Measurements from ENCODE around the gene OSTF1.

The OSTF1 gene

GRCh38 chr9:75169623-75170022 is 81.3 kb downstream of the OSTF1 start:
- DNase-seq, result no peak

DNA sequence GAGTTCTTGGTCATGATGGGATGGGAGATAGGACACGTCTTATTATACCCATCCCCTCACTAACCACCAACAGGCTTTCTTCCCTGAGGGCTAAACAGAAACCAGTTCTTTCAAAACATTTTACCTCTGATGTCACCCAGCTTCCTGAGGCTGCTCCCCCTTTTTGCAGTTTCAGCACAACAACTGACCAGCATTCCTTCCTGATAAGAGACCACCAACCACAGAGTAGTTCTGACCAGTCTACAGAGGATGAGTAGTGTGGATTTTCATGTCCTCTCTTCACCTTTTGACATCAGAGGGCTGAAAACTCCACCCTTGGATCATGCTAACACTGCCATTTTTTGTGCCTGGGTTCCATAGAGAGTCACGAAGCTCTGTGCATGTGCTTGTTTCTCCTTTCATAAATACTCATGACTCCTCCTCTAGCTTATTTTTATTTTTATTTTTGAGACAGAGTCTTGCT is 82.6 kb downstream of the OSTF1 start:
- no peak for DNase-seq

DNA sequence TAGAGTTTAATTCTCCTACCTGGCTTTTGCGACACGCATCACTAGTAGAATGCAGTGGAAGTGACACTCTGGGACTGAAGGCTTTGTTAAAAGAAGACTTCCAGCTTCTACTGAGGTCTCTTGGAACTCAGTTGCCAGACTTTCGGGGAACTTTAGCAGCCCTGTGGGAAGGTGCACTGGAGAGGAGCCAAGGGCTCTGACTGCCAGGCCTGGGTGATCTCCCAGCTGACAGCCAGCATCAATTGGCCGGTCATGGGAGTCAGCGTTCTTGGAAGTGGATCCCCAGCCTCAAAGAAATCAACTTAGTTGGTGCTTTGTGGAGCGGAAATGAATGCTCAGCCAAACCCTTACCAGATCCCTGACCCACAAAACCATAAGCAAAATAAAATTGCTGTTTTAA is 87.1 kb downstream of the OSTF1 start:
- DNase-seq, result no peak

DNA sequence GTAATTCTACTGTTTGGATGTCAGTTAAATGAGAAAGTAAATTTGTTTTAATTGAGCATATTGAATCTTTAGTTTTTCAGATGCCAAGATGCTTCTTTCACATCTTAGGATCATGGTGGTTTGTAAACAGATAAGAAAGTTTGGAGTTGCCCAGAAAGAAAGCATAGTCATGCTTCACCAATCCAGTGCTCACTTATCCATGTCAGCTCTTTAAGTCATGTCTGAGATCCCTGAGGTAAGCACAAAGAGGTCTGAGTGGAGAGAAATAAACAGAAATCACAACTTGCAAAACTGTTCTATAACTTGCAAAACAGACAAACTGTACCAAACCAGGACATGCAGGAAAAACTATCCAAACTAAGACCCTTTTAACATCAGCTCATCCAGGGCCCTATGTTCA is 87.7 kb downstream of the OSTF1 start:
- DNase-seq, result no peak

GRCh38 chr9:75181750-75182149 is 93.4 kb downstream of the OSTF1 start:
- no peak for DNase-seq

GRCh38 chr9:75183306-75183705 is 95.0 kb downstream of the OSTF1 start:
- no peak for DNase-seq

DNA sequence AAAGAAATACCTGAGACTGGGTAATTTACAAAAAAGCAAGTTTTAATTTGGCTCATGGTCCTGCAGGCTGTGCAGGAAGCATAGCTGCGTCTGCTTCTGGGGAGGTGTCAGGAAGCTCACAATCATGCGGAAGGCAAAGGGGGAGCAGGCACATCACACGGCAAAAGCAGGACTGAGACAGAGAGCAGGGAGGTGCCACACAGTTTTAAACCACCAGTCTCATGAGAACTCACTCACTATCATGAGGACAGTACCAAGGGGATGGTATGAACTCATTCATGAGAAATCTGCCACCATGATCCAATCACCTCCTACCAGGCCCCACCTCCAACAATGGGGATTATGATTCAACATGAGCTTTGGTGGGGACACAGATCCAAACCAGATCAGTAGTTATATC is 96.2 kb downstream of the OSTF1 start:
- no peak for DNase-seq

DNA sequence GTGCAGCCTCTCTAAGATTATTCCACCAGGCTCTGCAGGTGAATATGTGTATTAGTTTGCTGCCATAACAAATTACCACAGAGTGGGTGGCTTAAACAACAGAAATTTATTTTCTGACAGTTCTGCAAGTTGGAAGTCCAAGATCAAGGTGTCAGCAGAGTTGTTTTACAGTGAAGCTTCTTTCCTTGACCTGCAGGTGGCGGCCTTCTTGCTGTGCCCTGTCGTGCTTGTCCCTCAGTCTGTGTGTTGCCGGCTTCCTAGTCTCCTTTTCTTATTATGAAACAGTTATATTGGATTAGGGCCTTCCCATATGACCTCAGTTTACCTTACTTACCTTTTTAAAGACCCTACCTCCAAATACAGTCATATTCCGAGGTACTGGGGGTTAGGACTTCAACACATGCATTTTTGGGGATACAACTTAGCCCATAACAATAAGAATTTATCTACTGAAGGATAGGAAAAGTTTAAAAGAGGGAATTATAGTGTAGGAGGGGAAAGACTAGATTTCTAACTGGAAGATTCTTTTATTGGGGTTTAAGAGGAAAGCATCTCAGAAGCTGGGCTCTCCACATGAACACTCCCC is 97.4 kb downstream of the OSTF1 start:
- DNase-seq, result peak; percentile 3

GRCh38 chr9:75186767-75187380 is 98.6 kb downstream of the OSTF1 start:
- no peak for DNase-seq

- DNase-seq, result no peak
Observed at GRCh38 chr9:75188756-75189155, 100.4 kb downstream of the OSTF1 start.

DNA sequence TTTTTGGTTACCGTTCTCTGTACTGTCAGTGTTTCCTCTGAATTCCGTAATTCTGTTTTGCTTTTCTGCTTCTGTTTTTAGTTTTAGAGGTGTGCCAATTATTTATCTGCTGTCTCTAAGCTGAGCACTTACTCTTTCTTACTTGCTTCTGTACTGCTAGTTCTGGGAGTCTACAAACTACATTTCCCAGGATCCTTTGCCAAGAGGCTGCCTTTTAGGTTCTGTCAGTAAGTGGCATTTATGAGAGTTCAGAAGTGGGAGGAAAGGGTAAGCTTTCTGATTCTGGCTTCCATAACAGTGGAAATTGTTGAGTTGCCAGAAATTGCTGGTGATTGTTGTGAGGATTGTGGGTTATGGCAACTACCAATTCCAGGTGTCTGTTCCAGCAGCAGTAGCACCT is 102.4 kb downstream of the OSTF1 start:
- no peak for DNase-seq

Data from NCI-H2171 treated with DMSO at 0.1 percent for 48 hours (cell line).